ENCODE data around the gene SCAF1.

DNA sequence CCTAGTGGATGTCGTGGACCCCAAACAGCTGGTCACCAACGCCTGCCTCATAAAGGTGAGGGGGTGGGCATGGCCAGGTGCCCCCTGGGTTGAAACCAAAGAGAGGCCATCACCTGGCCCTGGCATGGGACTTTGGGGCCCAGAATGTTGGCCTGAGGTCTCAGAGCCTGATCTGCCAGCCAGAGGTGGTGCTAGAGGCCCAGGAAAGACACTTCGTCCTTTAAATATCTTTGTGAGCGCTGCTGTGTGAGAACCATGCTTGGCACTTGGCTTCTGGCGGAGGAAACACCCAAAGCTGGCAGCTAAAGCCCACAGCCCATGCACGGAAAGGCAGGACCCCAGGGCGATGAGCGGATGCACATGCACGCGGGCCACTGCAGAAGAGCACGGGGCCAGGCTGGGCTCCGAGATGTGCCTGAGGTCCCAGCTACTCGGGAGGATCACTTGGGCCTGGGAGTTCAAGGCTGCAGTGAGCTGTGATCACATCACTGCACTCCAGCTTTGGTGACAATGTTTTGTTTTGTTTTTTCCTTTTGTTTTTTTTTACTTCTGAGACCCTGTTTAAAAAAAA, 43.1 kb downstream of the SCAF1 start:
- TF ChIP-seq, protein P1, sequence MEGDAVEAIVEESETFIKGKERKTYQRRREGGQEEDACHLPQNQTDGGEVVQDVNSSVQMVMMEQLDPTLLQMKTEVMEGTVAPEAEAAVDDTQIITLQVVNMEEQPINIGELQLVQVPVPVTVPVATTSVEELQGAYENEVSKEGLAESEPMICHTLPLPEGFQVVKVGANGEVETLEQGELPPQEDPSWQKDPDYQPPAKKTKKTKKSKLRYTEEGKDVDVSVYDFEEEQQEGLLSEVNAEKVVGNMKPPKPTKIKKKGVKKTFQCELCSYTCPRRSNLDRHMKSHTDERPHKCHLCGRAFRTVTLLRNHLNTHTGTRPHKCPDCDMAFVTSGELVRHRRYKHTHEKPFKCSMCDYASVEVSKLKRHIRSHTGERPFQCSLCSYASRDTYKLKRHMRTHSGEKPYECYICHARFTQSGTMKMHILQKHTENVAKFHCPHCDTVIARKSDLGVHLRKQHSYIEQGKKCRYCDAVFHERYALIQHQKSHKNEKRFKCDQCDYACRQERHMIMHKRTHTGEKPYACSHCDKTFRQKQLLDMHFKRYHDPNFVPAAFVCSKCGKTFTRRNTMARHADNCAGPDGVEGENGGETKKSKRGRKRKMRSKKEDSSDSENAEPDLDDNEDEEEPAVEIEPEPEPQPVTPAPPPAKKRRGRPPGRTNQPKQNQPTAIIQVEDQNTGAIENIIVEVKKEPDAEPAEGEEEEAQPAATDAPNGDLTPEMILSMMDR (IDR thresholded peaks at IDR 0.05): no peak
- no peak for TF ChIP-seq ZFX (IDR thresholded peaks at IDR 0.05; ENCODE audit: borderline replicate concordance)
